Breast epithelium (tissue), 4 donors: ENCODE results near the gene SYK. TPM values are rescaled to one million over a fixed set of nuclear protein-coding genes. Genes with fewer than 3 reads are reported as not detected.

Experiments used
- DNase-seq, 2 donors: peaks; one replicate each; pipeline ENCODE4 v3.0.0-alpha.2; 2019; ENCODE audit warnings: low spot score in 2 of 2
- H3K27ac ChIP-seq, 2 donors: fragments of 200-600 bp; sonication (generic) in 1 of 2; one replicate each; pipeline ENCODE4 v1.5.1; 2016 to 2019; ENCODE audit warnings: mild to moderate bottlenecking in 1 of 2
- H3K27me3 ChIP-seq, 2 donors: fragments of 200-600 bp; sonication (generic) in 1 of 2; one replicate each; pipeline versions ENCODE4 v1.5.1 to v1.6.0; 2017 to 2019; ENCODE audit warnings: control low read depth in 1 of 2, mild to moderate bottlenecking in 1 of 2
- H3K36me3 ChIP-seq: fragments of 200-600 bp; one replicate; pipeline ENCODE4 v1.5.1; 2019
- H3K4me1 ChIP-seq, 2 donors: fragments of 200-600 bp; sonication (generic); one replicate each; pipeline ENCODE4 v1.5.1; 2016 to 2019; ENCODE audit warnings: control low read depth in 1 of 2
- H3K4me3 ChIP-seq, 3 donors: fragments of 200-600 bp; sonication (generic); 1 replicate in 2 of 3; 2 replicates in 1 of 3; pipeline ENCODE4 v1.5.1; 2016 to 2019; ENCODE audit warnings: mild to moderate bottlenecking in 3 of 3, moderate library complexity in 2 of 3
- H3K9me3 ChIP-seq, 2 donors: fragments of 200-600 bp; sonication (generic) in 1 of 2; one replicate each; pipeline ENCODE4 v1.5.1; 2016 to 2019; ENCODE audit warnings: control low read depth in 1 of 2
- CTCF ChIP-seq, 3 donors: fragments of 450-650 bp; IDR thresholded peaks; one replicate each; pipeline ENCODE4 v1.5.1; 2016 to 2017; ENCODE audit warnings: antibody characterized with exemption in 3 of 3, mild to moderate bottlenecking in 3 of 3, moderate library complexity in 3 of 3
- POLR2A ChIP-seq: fragments of 450-650 bp; IDR thresholded peaks from one replicate; pipeline ENCODE4 v1.6.1; 2016; ENCODE audit warnings: antibody characterized with exemption, mild to moderate bottlenecking, moderate library complexity
- POLR2AphosphoS5 ChIP-seq, 3 donors: sonication (generic); formaldehyde crosslinking; IDR thresholded peaks; one replicate each; pipeline ENCODE4 v1.6.1; 2017; ENCODE audit warnings: antibody characterized with exemption in 3 of 3
- intact Hi-C: fragments of 100-400 bp; cut with DNase I; formaldehyde crosslinking; loops from one replicate; pipeline ENCODE4 v1.15.1; 2023; ENCODE audit warnings: low total_unique reads
- total RNA-seq, 3 donors: library from RNA; depleted of rRNA; stranded (reverse); fragments of >200 nt; gene quantifications; one replicate each; pipeline ENCODE4 v1.1.0, GENCODE V29; 2016

The SYK gene
- total RNA-seq, 3 donors from 2014 or later, result 11.8 to 37.8 (median 25.9) TPM

DNA sequence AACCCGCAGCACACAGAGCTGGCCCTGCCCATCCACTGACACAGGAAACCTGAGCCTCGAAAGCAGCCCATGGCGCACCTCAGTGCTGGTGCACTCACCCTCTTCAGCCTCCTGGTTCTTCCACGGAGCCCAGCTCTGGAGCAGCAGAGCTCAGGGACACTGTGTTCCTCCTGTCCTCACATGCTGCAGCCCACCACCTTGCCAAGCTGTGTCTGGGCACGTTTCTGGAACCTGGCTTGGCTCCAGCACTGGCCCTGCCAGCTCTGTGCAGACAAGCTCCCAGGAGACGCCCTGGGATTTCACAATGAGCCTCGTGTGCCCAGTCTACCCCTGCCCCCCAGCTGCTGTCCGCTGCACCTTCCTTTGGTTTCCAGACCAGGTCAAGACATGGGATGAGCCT, 119.5 kb downstream of the SYK start:
- H3K9me3 ChIP-seq, result no peaks in the 10 kb centered on the region
- H3K4me3 ChIP-seq, result no peak overlapping the region
- H3K36me3 ChIP-seq, result no peaks in the 10 kb centered on the region
- no peak for TF ChIP-seq CTCF (IDR thresholded peaks at IDR 0.05)
- TF ChIP-seq POLR2AphosphoS5 (IDR thresholded peaks at IDR 0.05), result peak; percentile 63 to 79 (median 71)
- no peak for TF ChIP-seq POLR2A
- H3K27ac ChIP-seq, result peak overlapping the region; percentile 65 to 66
- intact Hi-C loops, result no loop called here
- peaks cover 6 to 7% of the 10 kb centered on the region in 2 donors for H3K4me1 ChIP-seq
- H3K27me3 ChIP-seq, result no peaks in the 10 kb centered on the region
- peak; percentile 73 to 95 for DNase-seq

DNA sequence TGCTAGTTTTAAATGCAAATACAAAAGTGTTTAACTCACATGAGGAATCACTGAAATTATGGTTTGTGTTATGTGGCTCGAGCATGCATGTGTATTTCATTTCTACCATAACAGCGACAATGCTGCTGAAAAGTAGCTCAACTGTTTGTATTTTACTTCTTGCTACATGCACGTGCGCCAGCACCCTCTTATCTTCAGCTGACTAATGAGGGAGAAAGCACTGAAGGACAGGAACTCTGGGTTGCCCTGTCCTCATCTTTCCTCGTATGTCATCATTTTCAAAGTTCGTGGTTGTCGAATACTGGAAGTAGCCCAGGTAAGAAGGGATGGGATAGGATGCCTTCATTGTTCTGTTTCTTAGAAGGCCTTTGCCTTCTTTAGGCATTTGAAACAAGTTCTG, 120.3 kb downstream of the SYK start:
- Histone ChIP-seq H3K27ac (no peak overlapping the region), H3K27me3 (no peaks in the 10 kb centered on the region), H3K4me3 (no peak overlapping the region), H3K4me1 (peaks cover 6 to 7% of the 10 kb centered on the region in 2 donors), H3K9me3 (no peaks in the 10 kb centered on the region), H3K36me3 (no peaks in the 10 kb centered on the region)
- no peak for TF ChIP-seq POLR2A
- TF ChIP-seq POLR2AphosphoS5 (IDR thresholded peaks at IDR 0.05), result no peak
- TF ChIP-seq CTCF (IDR thresholded peaks at IDR 0.05), result no peak
- intact Hi-C loops, result no loop called here
- no peak for DNase-seq

DNA sequence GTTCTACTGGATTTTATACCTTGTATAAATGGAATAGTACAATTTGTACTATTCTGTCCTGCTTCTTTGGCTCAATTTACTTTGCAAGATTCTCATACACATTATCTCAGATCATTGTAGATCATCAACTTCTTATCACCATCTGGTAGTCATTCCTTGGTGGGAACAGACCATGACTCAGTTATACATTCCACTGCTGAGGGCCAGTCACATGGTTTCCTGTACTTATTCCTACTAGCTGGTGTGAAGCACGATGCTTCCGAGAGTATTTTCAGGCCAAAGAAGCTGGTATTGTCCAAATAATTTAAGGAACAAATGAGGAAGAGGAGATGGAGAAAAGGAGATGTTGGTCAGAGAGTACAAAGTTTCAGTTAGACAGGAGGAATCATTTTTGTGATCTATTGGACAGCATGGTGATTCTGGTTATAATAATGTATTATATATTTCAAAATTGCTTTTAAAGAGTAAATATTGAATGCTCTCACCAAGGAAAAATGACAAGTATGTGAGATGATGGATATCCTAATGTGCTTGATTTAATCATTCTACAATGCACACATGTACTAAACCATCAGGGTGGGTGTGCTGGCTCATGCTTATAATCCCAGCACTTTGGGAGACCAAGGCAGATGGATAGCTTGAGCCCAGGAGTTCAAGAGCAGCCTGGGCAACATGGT, 124.1 kb downstream of the SYK start:
- H3K4me3 ChIP-seq, result no peak overlapping the region
- no peak overlapping the region for H3K27ac ChIP-seq
- no peaks in the 10 kb centered on the region for H3K36me3 ChIP-seq
- no peaks in the 10 kb centered on the region for H3K27me3 ChIP-seq
- H3K9me3 ChIP-seq, result no peaks in the 10 kb centered on the region
- peaks cover 6 to 7% of the 10 kb centered on the region in 2 donors for H3K4me1 ChIP-seq
- intact Hi-C loops, result no loop called here
- no peak for DNase-seq
- TF ChIP-seq CTCF (IDR thresholded peaks at IDR 0.05) (no peak), POLR2A (no peak), POLR2AphosphoS5 (IDR thresholded peaks at IDR 0.05) (no peak)

DNA sequence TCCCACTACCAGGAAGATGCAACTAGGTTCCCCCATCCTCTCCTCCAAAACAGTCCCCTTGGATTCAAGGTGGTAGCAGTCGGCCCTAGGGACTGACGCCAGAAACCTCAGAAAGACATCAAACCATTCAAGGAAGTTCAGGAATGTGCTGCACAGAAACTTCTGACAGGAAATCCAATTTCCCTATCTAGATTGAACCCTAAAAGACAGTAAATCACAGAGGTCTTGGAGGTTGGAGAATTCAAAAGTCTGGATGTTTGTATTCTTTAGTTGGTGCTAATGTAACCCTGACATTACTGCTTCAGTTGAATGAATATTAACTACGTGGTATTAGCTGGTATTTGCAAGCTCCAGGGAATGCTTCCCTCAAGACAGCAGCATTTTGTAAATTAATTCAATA, 125.3 kb downstream of the SYK start:
- no peaks in the 10 kb centered on the region for H3K36me3 ChIP-seq
- TF ChIP-seq POLR2AphosphoS5 (IDR thresholded peaks at IDR 0.05), result no peak
- no peak for TF ChIP-seq CTCF (IDR thresholded peaks at IDR 0.05)
- no peak for TF ChIP-seq POLR2A
- no peak overlapping the region for H3K27ac ChIP-seq
- H3K9me3 ChIP-seq, result no peaks in the 10 kb centered on the region
- H3K27me3 ChIP-seq, result no peaks in the 10 kb centered on the region
- H3K4me3 ChIP-seq, result no peak overlapping the region
- peaks cover 6 to 7% of the 10 kb centered on the region in 2 donors for H3K4me1 ChIP-seq
- intact Hi-C loops, result no loop called here
- DNase-seq, result no peak

DNA sequence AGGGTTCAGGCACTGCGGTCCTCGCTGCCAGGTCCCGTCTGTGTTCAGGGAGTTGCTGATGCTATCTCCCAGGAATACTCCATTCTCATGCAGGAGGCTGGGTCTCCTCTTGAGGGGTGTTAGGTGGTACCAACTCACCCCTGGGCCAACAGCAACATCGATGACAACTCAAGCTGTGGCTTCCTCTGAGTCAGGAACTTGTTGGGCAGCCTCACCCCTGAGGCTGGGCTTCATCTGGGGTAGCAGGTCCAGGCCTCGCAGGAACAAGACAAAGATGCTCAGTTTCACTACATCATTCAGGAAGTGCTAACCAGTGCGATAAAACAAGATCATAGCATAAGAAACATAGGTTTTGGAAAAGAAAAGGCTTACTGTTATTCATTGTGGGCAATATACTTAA, 125.9 kb downstream of the SYK start:
- no peaks in the 10 kb centered on the region for H3K9me3 ChIP-seq
- DNase-seq, result no peak
- no peaks in the 10 kb centered on the region for H3K36me3 ChIP-seq
- H3K27me3 ChIP-seq, result no peaks in the 10 kb centered on the region
- no peak overlapping the region for H3K27ac ChIP-seq
- no peak overlapping the region for H3K4me3 ChIP-seq
- intact Hi-C loops, result no loop called here
- peaks cover 6 to 7% of the 10 kb centered on the region in 2 donors for H3K4me1 ChIP-seq
- TF ChIP-seq POLR2AphosphoS5 (IDR thresholded peaks at IDR 0.05), result no peak
- TF ChIP-seq POLR2A, result no peak
- TF ChIP-seq CTCF (IDR thresholded peaks at IDR 0.05), result no peak
